Measurements from ENCODE around the gene ANO9.

GRCh38 chr11:472816-473215 lies 31.0 kb upstream of the ANO9 start:
- TF ChIP-seq CTCF (conservative IDR thresholded peaks at IDR 0.05) (no peak), ZFX (IDR thresholded peaks at IDR 0.05) (no peak)
